IMR-90 (cell line): ENCODE data around the gene SLC27A1. TPM values are rescaled to one million over a fixed set of nuclear protein-coding genes. Genes with fewer than 3 reads are reported as not detected.

ENCODE experiments used
- ATAC-seq: fragments of 200-7000 bp; cut with Tn5 transposase; 2 replicates; pipeline ENCODE4 v1.9.1; 2020; ENCODE audit warnings: low read depth, mild to moderate bottlenecking, moderate library complexity
- BruUV-seq: library from RNA; stranded (reverse); fragments of 400-500 nt; replicated peaks from 2 replicates; lab custom pipeline; 2021; lab: Mats Ljungman, UMichigan
- CTCF ChIA-PET: fragments of 300-600 bp; formaldehyde crosslinking; extraction: SDS; loops from one replicate; lab custom pipeline; 2021; ENCODE audit warnings: antibody characterized with exemption; lab: Yijun Ruan, JAX
- POLR2A ChIA-PET: fragments of 300-600 bp; sonication (Branson Sonifier 250); formaldehyde crosslinking; loops from one replicate; lab custom pipeline; 2022; ENCODE audit warnings: antibody characterized with exemption; ENCODE audit not compliant: unreplicated experiment; lab: Charles Lee
- DNase-seq: peaks from one replicate; pipeline ENCODE4 v3.0.0; 2013
- H2AFZ ChIP-seq: replicated peaks from 2 replicates; pipeline ENCODE3; 2013; ENCODE audit warnings: low read length, mild to moderate bottlenecking; ENCODE audit not compliant: poor library complexity
- H2AK5ac ChIP-seq: 2 replicates; pipeline ENCODE4 v1.6.1; 2013; ENCODE audit warnings: low read depth, low read length, inconsistent platforms
- H2AK9ac ChIP-seq: replicated peaks from 2 replicates; pipeline ENCODE3; 2013; ENCODE audit warnings: mild to moderate bottlenecking, low read depth, low read length, moderate library complexity; ENCODE audit not compliant: poor library complexity
- H2BK120ac ChIP-seq: 2 replicates; pipeline ENCODE4 v1.6.1; 2013; ENCODE audit warnings: low read depth, low read length, inconsistent platforms
- H2BK15ac ChIP-seq: 3 replicates; pipeline ENCODE4 v1.6.1; 2013; ENCODE audit warnings: low read depth, low read length, inconsistent platforms
- H2BK20ac ChIP-seq: 2 replicates; pipeline ENCODE4 v1.6.1; 2013; ENCODE audit warnings: low read depth, mild to moderate bottlenecking, inconsistent platforms, low read length, moderate library complexity
- H2BK5ac ChIP-seq: 2 replicates; pipeline ENCODE4 v1.6.1; 2013; ENCODE audit warnings: mild to moderate bottlenecking, low read depth, low read length, inconsistent platforms; ENCODE audit not compliant: poor library complexity, severe bottlenecking
- H3K14ac ChIP-seq: replicated peaks from 2 replicates; pipeline ENCODE4 v1.6.1; 2013; ENCODE audit warnings: low read depth, low read length, inconsistent platforms
- H3K18ac ChIP-seq: 2 replicates; pipeline ENCODE4 v1.6.1; 2013; ENCODE audit warnings: low read depth, low read length, control low read depth
- H3K23ac ChIP-seq: 2 replicates; pipeline ENCODE4 v1.6.1; 2013; ENCODE audit warnings: low read depth, low read length, inconsistent platforms
- H3K27ac ChIP-seq: 2 replicates; pipeline ENCODE4 v1.5.1; 2013; ENCODE audit warnings: mild to moderate bottlenecking, control low read depth, low read length; ENCODE audit not compliant: insufficient read depth
- H3K27me3 ChIP-seq: 2 replicates; pipeline ENCODE4 v1.6.1; 2013; ENCODE audit warnings: low read length; ENCODE audit not compliant: control insufficient read depth, insufficient read depth
- H3K36me3 ChIP-seq: 2 replicates; pipeline ENCODE4 v1.6.1; 2013; ENCODE audit warnings: low read length, mixed read lengths; ENCODE audit not compliant: control insufficient read depth, insufficient read depth
- H3K4ac ChIP-seq: 2 replicates; pipeline ENCODE4 v1.6.1; 2013; ENCODE audit warnings: low read depth, low read length, inconsistent platforms
- H3K4me1 ChIP-seq: 2 replicates; pipeline ENCODE4 v1.6.1; 2013; ENCODE audit warnings: low read length, mixed read lengths; ENCODE audit not compliant: control insufficient read depth, insufficient read depth
- H3K4me2 ChIP-seq: 2 replicates; pipeline ENCODE4 v1.6.1; 2013; ENCODE audit warnings: low read depth, mild to moderate bottlenecking, control low read depth, low read length, moderate library complexity
- H3K4me3 ChIP-seq: 2 replicates; pipeline ENCODE4 v1.5.1; 2013; ENCODE audit warnings: low read depth, mild to moderate bottlenecking, control low read depth, low read length, moderate library complexity; ENCODE audit not compliant: insufficient read depth
- H3K56ac ChIP-seq: 2 replicates; pipeline ENCODE4 v1.6.1; 2013; ENCODE audit warnings: low read length, inconsistent platforms; ENCODE audit not compliant: insufficient read depth; ENCODE audit errors: extremely low read depth
- H3K79me1 ChIP-seq, 2 experiments: 2 replicates each; pipeline ENCODE4 v1.6.1; 2013; ENCODE audit warnings: low read length in 2 of 2, inconsistent platforms in 1 of 2, low read depth in 1 of 2
- H3K9ac ChIP-seq: 2 replicates; pipeline ENCODE4 v1.6.1; 2013; ENCODE audit warnings: low read depth, low read length, control low read depth
- H3K9me1 ChIP-seq: 2 replicates; pipeline ENCODE4 v1.6.1; 2013; ENCODE audit warnings: low read length, inconsistent platforms; ENCODE audit not compliant: insufficient read depth
- H3K9me3 ChIP-seq: 2 replicates; pipeline ENCODE4 v1.6.1; 2013; ENCODE audit warnings: low read length; ENCODE audit not compliant: control insufficient read depth, insufficient read depth
- H4K20me1 ChIP-seq: 2 replicates; pipeline ENCODE4 v1.6.1; 2013; ENCODE audit warnings: low read length, inconsistent platforms; ENCODE audit not compliant: insufficient read depth
- H4K5ac ChIP-seq: 2 replicates; pipeline ENCODE4 v1.6.1; 2013; ENCODE audit warnings: mild to moderate bottlenecking, low read depth, low read length, control low read depth
- H4K8ac ChIP-seq, 2 experiments: 2 replicates each; pipeline ENCODE4 v1.6.1; 2013; ENCODE audit warnings: low read depth in 2 of 2, low read length in 2 of 2, control low read depth in 1 of 2, inconsistent platforms in 1 of 2
- H4K91ac ChIP-seq: 2 replicates; pipeline ENCODE4 v1.6.1; 2013; ENCODE audit warnings: low read depth, low read length, inconsistent platforms; ENCODE audit not compliant: insufficient read depth
- MAZ ChIP-seq: IDR thresholded peaks from 2 replicates; pipeline ENCODE4 v1.6.1; 2012; ENCODE audit warnings: low read depth, mild to moderate bottlenecking, low read length, improper control_type of control experiment, moderate library complexity, borderline replicate concordance
- MXI1 ChIP-seq: IDR thresholded peaks from 2 replicates; pipeline ENCODE4 v1.6.1; 2012; ENCODE audit warnings: low read depth, mild to moderate bottlenecking, low read length, moderate library complexity, borderline replicate concordance
- NFE2L2 ChIP-seq: fragments of 150-350 bp; IDR thresholded peaks from 2 replicates; pipeline ENCODE4 v1.6.1; 2016; ENCODE audit warnings: low read depth, mild to moderate bottlenecking, low read length
- RAD21 ChIP-seq: IDR thresholded peaks from 2 replicates; pipeline ENCODE4 v1.6.1; 2012; ENCODE audit warnings: low read length, improper control_type of control experiment
- RFX5 ChIP-seq: IDR thresholded peaks from 2 replicates; pipeline ENCODE4 v1.8.0; 2012; ENCODE audit warnings: low read depth, mild to moderate bottlenecking, low read length, moderate library complexity
- SMC3 ChIP-seq: fragments of 150-350 bp; IDR thresholded peaks from 2 replicates; pipeline ENCODE4 v1.6.1; 2016; ENCODE audit warnings: low read depth, mild to moderate bottlenecking, antibody characterized with exemption, low read length, moderate library complexity
- WGBS, 2 experiments: methylation state at CpG; one replicate each; pipeline versions ENCODE4 v1.1.5 to v1.1.7; 2013; ENCODE audit warnings: missing lambda C conversion rate in 2 of 2; ENCODE audit not compliant: insufficient read length in 1 of 2; ENCODE audit errors: extremely low coverage in 2 of 2; 5-methylcytosine and 5-hydroxymethylcytosine counted together
- dilution Hi-C: fragments of 300-500 bp; cut with HindIII; formaldehyde crosslinking; loops from one replicate; pipeline ENCODE4 v1.14.3; 2018; ENCODE audit warnings: low sequenced_read_pairs; ENCODE audit not compliant: unreplicated experiment
- in situ Hi-C: fragments of 300-500 bp; cut with MboI; formaldehyde crosslinking; loops from 3 replicates; pipeline ENCODE4 v1.14.3; 2019; ENCODE audit warnings: low sequenced_read_pairs, inconsistent platforms, mixed read lengths
- intact Hi-C: fragments of 100-400 bp; cut with micrococcal nuclease; formaldehyde crosslinking; loops from 2 replicates; pipeline ENCODE4 v1.10.0; 2022
- polyA plus RNA-seq, 3 experiments: library from polyadenylated mRNA; depleted of rRNA; stranded (reverse); fragments of >200 nt; gene quantifications; 2 replicates each; pipeline ENCODE4 v1.2.3, GENCODE V29; 2012; ENCODE audit warnings: low replicate concordance in 1 of 3
- total RNA-seq: library from RNA; depleted of rRNA; stranded (reverse); fragments of >200 nt; gene quantifications from 2 replicates; pipeline ENCODE4 v1.2.3, GENCODE V29; 2012
- TF ChIP-seq, protein P1 (sequence below): fragments of 150-350 bp; IDR thresholded peaks from 2 replicates; pipeline ENCODE4 v1.6.1; 2016; ENCODE audit warnings: low read depth, mild to moderate bottlenecking, low read length, moderate library complexity, borderline replicate concordance

Gene SLC27A1
- total and polyA plus RNA-seq, 2 of the 4 experiments (the other 2 are of a cell fraction): 4.8 to 12.9 TPM

DNA sequence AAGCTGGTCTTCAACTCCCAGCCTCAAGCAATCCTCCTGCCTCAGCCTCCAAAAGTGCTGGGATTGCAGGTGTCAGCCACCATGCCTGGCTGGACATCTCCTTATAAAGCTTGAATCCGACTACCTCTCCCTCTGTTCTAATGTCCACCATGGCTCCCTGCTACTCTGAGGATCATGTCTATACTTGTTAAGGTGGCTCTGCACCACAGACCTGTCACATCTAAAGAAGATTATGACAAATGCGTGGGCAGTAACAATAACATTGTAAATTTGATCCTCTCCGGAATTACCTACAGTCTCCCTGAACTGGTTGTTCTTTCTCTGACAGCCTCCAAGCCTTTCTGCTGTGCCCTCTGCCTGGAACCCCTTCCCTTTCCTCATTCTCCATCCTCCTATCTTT is 11.4 kb upstream of the SLC27A1 start:
- in situ Hi-C loops: loop anchor here (10.0 kb wide), 1 partner anchor 396 kb away; the partner anchor contains the start of gene RPL18A
- no peak overlapping the region for H4K91ac ChIP-seq
- H3K14ac ChIP-seq: no peak overlapping the region
- no peak overlapping the region for H2BK120ac ChIP-seq
- no peak overlapping the region for H3K4me2 ChIP-seq
- H3K27me3 ChIP-seq: peaks cover 41% of the 10 kb centered on the region
- no peak overlapping the region for H4K8ac ChIP-seq
- BruUV-seq: no TSS peak
- TF ChIP-seq RFX5 (no peak), NFE2L2 (no peak), MAZ (no peak), SMC3 (no peak), MXI1 (no peak), RAD21 (no peak)
- TF ChIP-seq, protein P1, sequence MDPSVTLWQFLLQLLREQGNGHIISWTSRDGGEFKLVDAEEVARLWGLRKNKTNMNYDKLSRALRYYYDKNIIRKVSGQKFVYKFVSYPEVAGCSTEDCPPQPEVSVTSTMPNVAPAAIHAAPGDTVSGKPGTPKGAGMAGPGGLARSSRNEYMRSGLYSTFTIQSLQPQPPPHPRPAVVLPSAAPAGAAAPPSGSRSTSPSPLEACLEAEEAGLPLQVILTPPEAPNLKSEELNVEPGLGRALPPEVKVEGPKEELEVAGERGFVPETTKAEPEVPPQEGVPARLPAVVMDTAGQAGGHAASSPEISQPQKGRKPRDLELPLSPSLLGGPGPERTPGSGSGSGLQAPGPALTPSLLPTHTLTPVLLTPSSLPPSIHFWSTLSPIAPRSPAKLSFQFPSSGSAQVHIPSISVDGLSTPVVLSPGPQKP: no peak
- H4K20me1 ChIP-seq: no peaks in the 10 kb centered on the region; the same call in 1 of the 2 replicates
- intact Hi-C loops: loop anchor here (10.0 kb wide), 2 partner anchors 306 to 396 kb away; partner anchors contain the start of gene RPL18A
- H2BK5ac ChIP-seq: no peak overlapping the region
- ChIA-PET POLR2A (no interaction called here), CTCF (no interaction called here)
- no peak overlapping the region for H2BK20ac ChIP-seq
- no peak for ATAC-seq
- H3K56ac ChIP-seq: no peak overlapping the region
- no peak overlapping the region for H3K23ac ChIP-seq
- H3K9me3 ChIP-seq: no peaks in the 10 kb centered on the region
- H3K4ac ChIP-seq: no peak overlapping the region
- no peaks in the 10 kb centered on the region; the same call in 1 of the 2 replicates for H3K4me1 ChIP-seq
- WGBS, 2 experiments: no CpG with 5 or more reads among the region's 3 CpGs
- no peak overlapping the region for H2AFZ ChIP-seq
- no peaks in the 10 kb centered on the region for H3K79me1 ChIP-seq
- no peak for DNase-seq
- H3K18ac ChIP-seq: no peak overlapping the region
- H3K27ac ChIP-seq: no peak overlapping the region
- no peak overlapping the region for H4K5ac ChIP-seq
- no peak overlapping the region for H3K9ac ChIP-seq
- dilution Hi-C loops: no loop called here
- H2BK15ac ChIP-seq: no peak overlapping the region
- no peak overlapping the region for H2AK9ac ChIP-seq
- H3K36me3 ChIP-seq: no peaks in the 10 kb centered on the region
- H2AK5ac ChIP-seq: no peak overlapping the region
- no peaks in the 10 kb centered on the region for H3K9me1 ChIP-seq
- no peak overlapping the region for H3K4me3 ChIP-seq
